ENCODE measurements around the gene SHQ1.

GRCh38 chr3:72872183-72872582 lies 23.9 kb upstream of the SHQ1 start:
- TF ChIP-seq, protein P1, sequence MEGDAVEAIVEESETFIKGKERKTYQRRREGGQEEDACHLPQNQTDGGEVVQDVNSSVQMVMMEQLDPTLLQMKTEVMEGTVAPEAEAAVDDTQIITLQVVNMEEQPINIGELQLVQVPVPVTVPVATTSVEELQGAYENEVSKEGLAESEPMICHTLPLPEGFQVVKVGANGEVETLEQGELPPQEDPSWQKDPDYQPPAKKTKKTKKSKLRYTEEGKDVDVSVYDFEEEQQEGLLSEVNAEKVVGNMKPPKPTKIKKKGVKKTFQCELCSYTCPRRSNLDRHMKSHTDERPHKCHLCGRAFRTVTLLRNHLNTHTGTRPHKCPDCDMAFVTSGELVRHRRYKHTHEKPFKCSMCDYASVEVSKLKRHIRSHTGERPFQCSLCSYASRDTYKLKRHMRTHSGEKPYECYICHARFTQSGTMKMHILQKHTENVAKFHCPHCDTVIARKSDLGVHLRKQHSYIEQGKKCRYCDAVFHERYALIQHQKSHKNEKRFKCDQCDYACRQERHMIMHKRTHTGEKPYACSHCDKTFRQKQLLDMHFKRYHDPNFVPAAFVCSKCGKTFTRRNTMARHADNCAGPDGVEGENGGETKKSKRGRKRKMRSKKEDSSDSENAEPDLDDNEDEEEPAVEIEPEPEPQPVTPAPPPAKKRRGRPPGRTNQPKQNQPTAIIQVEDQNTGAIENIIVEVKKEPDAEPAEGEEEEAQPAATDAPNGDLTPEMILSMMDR (IDR thresholded peaks at IDR 0.05 in 2 of 3, conservative IDR thresholded peaks at IDR 0.05 in 1 of 3; ENCODE audit: insufficient read depth in 2 of 3, low read depth in 1 of 3, low read length in 3 of 3), result no peak
- TF ChIP-seq ZNF3 (CRISPR knock-in tag; IDR thresholded peaks at IDR 0.05) (no peak), NR2C2 (CRISPR knock-in tag; IDR thresholded peaks at IDR 0.05) (no peak), NR2C2 (tag; IDR thresholded peaks at IDR 0.05) (no peak), POLR2A (conservative IDR thresholded peaks at IDR 0.05) (no peak), HNRNPK (IDR thresholded peaks at IDR 0.05; ENCODE audit: low read depth, low read length, poor library complexity, severe bottlenecking) (no peak), NFIX (CRISPR knock-in tag; IDR thresholded peaks at IDR 0.05; ENCODE audit: low read depth) (no peak), ZFP36 (IDR thresholded peaks at IDR 0.05; ENCODE audit: low read depth, low read length, partially characterized antibody) (no peak), HDAC1 (IDR thresholded peaks at IDR 0.05) (no peak), MXI1 (IDR thresholded peaks at IDR 0.05; ENCODE audit: low read depth, low read length) (no peak), ZBTB49 (CRISPR knock-in tag; IDR thresholded peaks at IDR 0.05; ENCODE audit: borderline replicate concordance) (no peak), SP1 (CRISPR knock-in tag; IDR thresholded peaks at IDR 0.05) (no peak), ZNF518B (CRISPR knock-in tag; IDR thresholded peaks at IDR 0.05) (no peak)
- TF ChIP-seq, protein P2, sequence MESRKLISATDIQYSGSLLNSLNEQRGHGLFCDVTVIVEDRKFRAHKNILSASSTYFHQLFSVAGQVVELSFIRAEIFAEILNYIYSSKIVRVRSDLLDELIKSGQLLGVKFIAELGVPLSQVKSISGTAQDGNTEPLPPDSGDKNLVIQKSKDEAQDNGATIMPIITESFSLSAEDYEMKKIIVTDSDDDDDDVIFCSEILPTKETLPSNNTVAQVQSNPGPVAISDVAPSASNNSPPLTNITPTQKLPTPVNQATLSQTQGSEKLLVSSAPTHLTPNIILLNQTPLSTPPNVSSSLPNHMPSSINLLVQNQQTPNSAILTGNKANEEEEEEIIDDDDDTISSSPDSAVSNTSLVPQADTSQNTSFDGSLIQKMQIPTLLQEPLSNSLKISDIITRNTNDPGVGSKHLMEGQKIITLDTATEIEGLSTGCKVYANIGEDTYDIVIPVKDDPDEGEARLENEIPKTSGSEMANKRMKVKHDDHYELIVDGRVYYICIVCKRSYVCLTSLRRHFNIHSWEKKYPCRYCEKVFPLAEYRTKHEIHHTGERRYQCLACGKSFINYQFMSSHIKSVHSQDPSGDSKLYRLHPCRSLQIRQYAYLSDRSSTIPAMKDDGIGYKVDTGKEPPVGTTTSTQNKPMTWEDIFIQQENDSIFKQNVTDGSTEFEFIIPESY (CRISPR knock-in tag; IDR thresholded peaks at IDR 0.05), result no peak
- TF ChIP-seq, protein P3, sequence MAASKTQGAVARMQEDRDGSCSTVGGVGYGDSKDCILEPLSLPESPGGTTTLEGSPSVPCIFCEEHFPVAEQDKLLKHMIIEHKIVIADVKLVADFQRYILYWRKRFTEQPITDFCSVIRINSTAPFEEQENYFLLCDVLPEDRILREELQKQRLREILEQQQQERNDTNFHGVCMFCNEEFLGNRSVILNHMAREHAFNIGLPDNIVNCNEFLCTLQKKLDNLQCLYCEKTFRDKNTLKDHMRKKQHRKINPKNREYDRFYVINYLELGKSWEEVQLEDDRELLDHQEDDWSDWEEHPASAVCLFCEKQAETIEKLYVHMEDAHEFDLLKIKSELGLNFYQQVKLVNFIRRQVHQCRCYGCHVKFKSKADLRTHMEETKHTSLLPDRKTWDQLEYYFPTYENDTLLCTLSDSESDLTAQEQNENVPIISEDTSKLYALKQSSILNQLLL (CRISPR knock-in tag; IDR thresholded peaks at IDR 0.05; ENCODE audit: borderline replicate concordance), result no peak
